SK-N-SH treated with all-trans-retinoic acid at 6 μM for 48 hours (cell line): Measurements from ENCODE around the gene ARMC2.

Experiments
- BACH2 ChIP-seq: fragments of 250-450 bp; sonication (Bioruptor Pico); IDR thresholded peaks from 2 replicates; pipeline ENCODE4 v1.9.0; 2021; ENCODE audit warnings: mild to moderate bottlenecking, borderline replicate concordance
- CREB5 ChIP-seq: fragments of 250-450 bp; sonication (Bioruptor Pico); IDR thresholded peaks from 2 replicates; pipeline ENCODE4 v1.5.1; 2020; ENCODE audit warnings: low read depth, mild to moderate bottlenecking, moderate library complexity
- GLIS3 ChIP-seq: fragments of 250-450 bp; sonication (Bioruptor Pico); IDR thresholded peaks from 2 replicates; pipeline ENCODE4 v1.5.0; 2020; ENCODE audit warnings: mild to moderate bottlenecking, moderate library complexity
- OSR1 ChIP-seq: fragments of 250-450 bp; sonication (Bioruptor Pico); IDR thresholded peaks from 2 replicates; pipeline ENCODE4 v1.8.0; 2022; ENCODE audit warnings: moderate library complexity, mild to moderate bottlenecking, inconsistent platforms
- POU6F1 ChIP-seq: fragments of 250-450 bp; sonication (Bioruptor Pico); IDR thresholded peaks from 2 replicates; pipeline ENCODE4 v1.8.0; 2021; ENCODE audit warnings: low read depth, mild to moderate bottlenecking, moderate library complexity, borderline replicate concordance
- PPARA ChIP-seq: fragments of 250-450 bp; sonication (Bioruptor Pico); IDR thresholded peaks from 2 replicates; pipeline ENCODE4 v1.5.0; 2020; ENCODE audit warnings: mild to moderate bottlenecking, borderline replicate concordance
- RARB ChIP-seq: fragments of 250-450 bp; sonication (Bioruptor Pico); IDR thresholded peaks from 2 replicates; pipeline ENCODE4 v1.8.0; 2021; ENCODE audit warnings: mild to moderate bottlenecking, moderate library complexity
- SNAI2 ChIP-seq: fragments of 250-450 bp; sonication (Bioruptor Pico); IDR thresholded peaks from 2 replicates; pipeline ENCODE4 v1.5.0; 2020; ENCODE audit warnings: mild to moderate bottlenecking, moderate library complexity
- ZFP3 ChIP-seq: fragments of 250-450 bp; sonication (Bioruptor Pico); IDR thresholded peaks from 2 replicates; pipeline ENCODE4 v1.5.0; 2020; ENCODE audit warnings: mild to moderate bottlenecking, moderate library complexity

GRCh38 chr6:108841377-108841855 is 6.8 kb upstream of the ARMC2 start:
- TF ChIP-seq OSR1 (CRISPR knock-in tag) = no peak
- TF ChIP-seq POU6F1 (CRISPR knock-in tag) = no peak
- no peak for TF ChIP-seq CREB5
- no peak for TF ChIP-seq SNAI2 (CRISPR knock-in tag)
- no peak for TF ChIP-seq GLIS3 (CRISPR knock-in tag)
- TF ChIP-seq PPARA (CRISPR knock-in tag) = no peak
- TF ChIP-seq RARB (CRISPR knock-in tag) = no peak
- TF ChIP-seq BACH2 (CRISPR knock-in tag) = no peak
- no peak for TF ChIP-seq ZFP3 (CRISPR knock-in tag)
